Ramos (cell line): ENCODE measurements around the gene GPATCH2.

Experiments
- in situ Hi-C: fragments of 300-500 bp; cut with MboI; formaldehyde crosslinking; loops from one replicate; pipeline ENCODE4 v1.14.3; 2022; ENCODE audit warnings: low sequenced_read_pairs; ENCODE audit not compliant: unreplicated experiment

GPATCH2 gene

GRCh38 chr1:217462159-217462558 lies 168.7 kb downstream of the GPATCH2 start:
- in situ Hi-C loops: no loop called here

GRCh38 chr1:217457016-217457415 lies 173.9 kb downstream of the GPATCH2 start:
- in situ Hi-C loops: no loop called here

GRCh38 chr1:217456261-217456660 lies 174.6 kb downstream of the GPATCH2 start:
- in situ Hi-C loops: no loop called here

- in situ Hi-C loops: no loop called here
Measured at GRCh38 chr1:217453816-217454215, 177.1 kb downstream of the GPATCH2 start.

GRCh38 chr1:217449370-217449769 lies 181.5 kb downstream of the GPATCH2 start:
- in situ Hi-C loops: no loop called here

GRCh38 chr1:217443845-217444244 lies 187.0 kb downstream of the GPATCH2 start:
- in situ Hi-C loops: no loop called here

GRCh38 chr1:217437376-217437775 lies 193.5 kb downstream of the GPATCH2 start:
- in situ Hi-C loops: no loop called here

GRCh38 chr1:217435204-217435603 lies 195.7 kb downstream of the GPATCH2 start:
- in situ Hi-C loops: no loop called here

GRCh38 chr1:217433664-217434063 lies 197.2 kb downstream of the GPATCH2 start:
- in situ Hi-C loops: no loop called here

GRCh38 chr1:217432339-217432738 lies 198.6 kb downstream of the GPATCH2 start:
- in situ Hi-C loops: no loop called here

- in situ Hi-C loops: no loop called here
Measured at GRCh38 chr1:217431395-217431794, 199.5 kb downstream of the GPATCH2 start.

- in situ Hi-C loops: no loop called here
Measured at GRCh38 chr1:217425422-217425821, 205.5 kb downstream of the GPATCH2 start.

GRCh38 chr1:217419194-217419551 lies 211.7 kb downstream of the GPATCH2 start:
- in situ Hi-C loops: no loop called here

GRCh38 chr1:217418269-217419193 lies 212.4 kb downstream of the GPATCH2 start:
- in situ Hi-C loops: no loop called here

- in situ Hi-C loops: no loop called here
Measured at GRCh38 chr1:217417363-217417762, 213.5 kb downstream of the GPATCH2 start.

GRCh38 chr1:217407534-217408001 lies 223.3 kb downstream of the GPATCH2 start:
- in situ Hi-C loops: no loop called here

GRCh38 chr1:217403026-217403720 lies 227.7 kb downstream of the GPATCH2 start:
- in situ Hi-C loops: no loop called here

- in situ Hi-C loops: no loop called here
Measured at GRCh38 chr1:217402301-217402700, 228.6 kb downstream of the GPATCH2 start.

GRCh38 chr1:217393896-217394295 lies 237.0 kb downstream of the GPATCH2 start:
- in situ Hi-C loops: no loop called here

- in situ Hi-C loops: no loop called here
Measured at GRCh38 chr1:217392441-217392840, 238.4 kb downstream of the GPATCH2 start.

GRCh38 chr1:217389895-217390294 lies 241.0 kb downstream of the GPATCH2 start:
- in situ Hi-C loops: no loop called here
